Stimulated activated naive B cell treated with anti-CD40 and anti-IgM and Interleukin-4, amounts not matched to agents 10 μg/mL and 1 μg/mL and 100 μg/mL, for 72 hours (primary cell): Measurements from ENCODE around the gene XAB2.
A peak's percentile ranks its signal among the peaks of the same experiment; 100 is the strongest.

Experiments used
- ATAC-seq, 2 donors: fragments of 150-1000 bp; cut with Tn5 transposase; replicated peaks; 2 replicates each; pipeline ENCODE4 v1.10.0; 2021; ENCODE audit warnings: moderate library complexity in 1 of 2
- DNase-seq: peaks from one replicate; pipeline ENCODE4 v3.0.0; 2021
- H3K27ac Mint-ChIP-seq: one replicate; pipeline ENCODE4 v1.8.0; 2022; ENCODE audit warnings: mild to moderate bottlenecking, mixed read lengths
- H3K27me3 Mint-ChIP-seq, 2 donors: one replicate each; pipeline ENCODE4 v1.8.0; 2022; ENCODE audit warnings: mixed read lengths in 2 of 2
- H3K36me3 Mint-ChIP-seq, 2 donors: one replicate each; pipeline ENCODE4 v1.8.0; 2022; ENCODE audit warnings: mixed read lengths in 2 of 2, mild to moderate bottlenecking in 1 of 2
- H3K4me1 Mint-ChIP-seq, 2 donors: one replicate each; pipeline ENCODE4 v1.8.0; 2022; ENCODE audit warnings: mixed read lengths in 2 of 2, mild to moderate bottlenecking in 1 of 2
- H3K4me3 Mint-ChIP-seq, 2 donors: one replicate each; pipeline ENCODE4 v1.8.0; 2022; ENCODE audit warnings: mild to moderate bottlenecking in 2 of 2, mixed read lengths in 2 of 2, moderate library complexity in 1 of 2
- H3K9me3 Mint-ChIP-seq, 2 donors: one replicate each; pipeline ENCODE4 v1.8.0; 2022; ENCODE audit warnings: mixed read lengths in 2 of 2, mild to moderate bottlenecking in 1 of 2

XAB2 gene

DNA sequence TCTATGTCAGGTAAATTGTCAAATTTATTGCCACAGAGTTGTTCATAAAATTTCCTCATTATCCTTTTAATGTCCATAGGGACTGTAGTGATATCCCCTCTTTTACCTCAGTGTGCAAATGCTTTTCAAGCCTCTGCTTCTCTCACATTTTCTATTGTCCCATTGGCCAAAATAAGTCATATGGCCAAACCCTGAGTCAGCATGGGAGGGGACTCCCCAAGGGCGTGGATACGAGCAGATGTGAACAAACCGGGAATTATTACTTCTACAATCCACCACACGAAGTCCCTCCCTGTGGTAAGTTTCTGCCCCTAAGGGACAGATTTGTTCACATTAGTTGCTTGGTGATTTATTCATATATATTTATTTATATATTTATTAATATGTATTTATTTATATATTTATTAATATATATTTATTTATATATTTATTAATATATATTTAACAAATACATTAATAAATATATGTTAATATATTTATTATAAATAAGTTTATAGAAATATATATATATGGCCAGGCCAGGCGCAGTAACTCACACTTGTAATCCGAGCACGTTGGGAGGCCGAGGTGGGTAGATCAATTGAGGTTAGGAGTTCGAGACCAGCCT lies 53.8 kb downstream of the XAB2 start:
- Mint-ChIP-seq H3K27ac (no peak overlapping the region), H3K9me3 (peaks cover 0 to 5% of the 10 kb centered on the region in 2 donors), H3K4me1 (peaks cover 0 to 2% of the 10 kb centered on the region in 2 donors), H3K4me3 (no peak overlapping the region), H3K27me3 (peaks cover 0 to 17% of the 10 kb centered on the region in 2 donors), H3K36me3 (peaks cover 0 to 4% of the 10 kb centered on the region in 2 donors)
- no peak for DNase-seq
- peak; percentile 52 to 57 for ATAC-seq

DNA sequence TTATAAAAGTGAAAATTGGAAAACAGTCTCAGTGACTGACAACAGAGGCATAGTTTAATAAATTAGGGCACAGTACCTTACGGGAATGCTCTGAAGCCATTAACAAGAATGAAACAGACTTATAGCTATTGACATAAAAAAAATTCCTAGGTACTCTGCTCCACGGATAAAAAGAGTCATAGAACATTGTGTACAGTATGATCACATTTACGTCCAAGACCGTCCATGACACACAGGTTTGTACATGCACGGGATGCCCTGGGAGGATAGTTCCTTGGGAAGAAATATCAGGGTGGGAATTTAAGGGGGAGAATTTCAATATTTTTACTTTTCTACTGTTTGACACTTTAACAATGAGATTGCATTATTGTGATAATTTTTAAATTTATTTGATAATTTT lies 58.6 kb downstream of the XAB2 start:
- Mint-ChIP-seq H3K9me3 (no peaks in the 10 kb centered on the region), H3K27me3 (no peaks in the 10 kb centered on the region), H3K4me1 (peaks cover 2 to 4% of the 10 kb centered on the region in 2 donors), H3K27ac (no peak overlapping the region), H3K4me3 (no peak overlapping the region), H3K36me3 (no peaks in the 10 kb centered on the region)
- ATAC-seq, result no peak
- no peak for DNase-seq
